ENCODE measurements around the gene KDM4D.

DNA sequence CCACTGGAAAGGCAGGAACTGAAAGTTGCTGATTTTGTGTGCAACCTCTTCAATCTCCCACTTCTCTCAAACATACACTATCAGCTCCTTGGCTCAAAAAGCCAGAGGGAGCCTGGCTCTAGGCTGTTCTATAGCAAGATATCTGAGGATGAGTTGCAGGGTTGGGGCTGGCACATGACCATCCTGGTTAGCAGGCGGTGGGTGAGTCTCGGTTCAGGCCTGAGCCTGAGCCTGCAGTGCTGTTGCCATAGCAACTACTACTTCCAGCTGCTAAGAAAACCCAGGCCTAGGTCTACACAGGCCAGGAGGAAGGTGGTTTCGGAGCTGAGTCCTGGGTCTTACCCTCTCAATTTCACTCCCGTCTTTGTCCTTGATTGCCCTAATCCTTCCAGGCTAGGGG, 39.1 kb upstream of the KDM4D start:
- TF ChIP-seq CTCF (IDR thresholded peaks at IDR 0.05) (no peak), POLR2AphosphoS5 (IDR thresholded peaks at IDR 0.05) (no peak)
